ENCODE results near the gene LAMB4. TPM values are rescaled to one million over a fixed set of nuclear protein-coding genes. Genes with fewer than 3 reads are reported as not detected.

The LAMB4 gene
- total and polyA plus RNA-seq, 2 of the 4 experiments (the other 2 are of a cell fraction), result 0.12 to 0.18 TPM

DNA sequence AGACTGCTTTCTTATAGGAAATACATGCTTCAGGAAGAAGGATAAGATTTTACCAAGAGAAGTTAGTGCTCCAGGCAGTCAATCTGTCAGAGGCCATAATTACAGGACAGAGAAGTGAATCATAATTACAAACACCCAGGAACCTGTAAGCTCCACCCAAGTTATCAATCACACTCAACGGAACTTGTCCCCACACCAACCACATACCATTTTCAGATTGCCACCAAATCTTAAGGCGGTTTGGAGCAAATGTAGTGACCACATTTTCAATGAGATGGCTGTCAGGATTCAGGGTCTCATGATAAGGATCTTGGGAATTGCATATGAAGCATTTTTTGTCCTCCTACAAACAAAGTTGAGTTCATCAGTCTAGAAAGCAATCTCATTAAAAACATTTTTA is 132.0 kb downstream of the LAMB4 start:
- Histone ChIP-seq H2AK5ac (ENCODE audit: low read depth, low read length) (peak overlapping the region; percentile 0; the same call in 1 of the 2 replicates), H2BK15ac (ENCODE audit: low read depth, low read length) (no peak overlapping the region), H4K20me1 (ENCODE audit: insufficient read depth, low read length) (peaks cover 28% of the 10 kb centered on the region), H3K27me3 (ENCODE audit: control insufficient read depth, insufficient read depth, low read length) (no peaks in the 10 kb centered on the region), H2AFZ (replicated peaks; ENCODE audit: low read length, poor library complexity) (no peak overlapping the region), H4K8ac (ENCODE audit: low read depth in 2 of 2, low read length in 2 of 2) (no peak overlapping the region), H3K27ac (ENCODE audit: insufficient read depth, low read length) (no peak overlapping the region), H3K4ac (ENCODE audit: low read depth, low read length) (0 out of 2 replicates have a peak overlapping the region, but pooled peaks have one; percentile 13), H2BK20ac (ENCODE audit: low read depth, low read length) (no peak overlapping the region; the same call in 1 of the 2 replicates), H3K56ac (ENCODE audit: extremely low read depth, insufficient read depth, low read length) (no peak overlapping the region), H3K9me1 (ENCODE audit: insufficient read depth, low read length) (peaks cover 13% of the 10 kb centered on the region), H3K36me3 (ENCODE audit: control insufficient read depth, insufficient read depth, low read length) (peaks cover 41% of the 10 kb centered on the region), H3K4me2 (ENCODE audit: low read depth, low read length) (no peak overlapping the region), H3K23ac (ENCODE audit: low read depth, low read length) (no peak overlapping the region; the same call in 1 of the 2 replicates), H3K18ac (ENCODE audit: low read depth, low read length) (no peak overlapping the region), H3K4me1 (ENCODE audit: control insufficient read depth, insufficient read depth, low read length) (peaks cover 26% of the 10 kb centered on the region), H3K9me3 (ENCODE audit: control insufficient read depth, insufficient read depth, low read length) (no peaks in the 10 kb centered on the region), H4K5ac (ENCODE audit: low read depth, low read length) (no peak overlapping the region), H2AK9ac (replicated peaks; ENCODE audit: low read depth, low read length, poor library complexity) (no peak overlapping the region), H3K79me1 (ENCODE audit: low read depth in 1 of 2, low read length in 2 of 2) (peaks cover 23 to 56% of the 10 kb centered on the region in 2 experiments), H2BK5ac (ENCODE audit: low read depth, low read length, poor library complexity, severe bottlenecking) (no peak overlapping the region), H2BK120ac (ENCODE audit: low read depth, low read length) (no peak overlapping the region), H3K14ac (replicated peaks; ENCODE audit: low read depth, low read length) (0 out of 2 replicates have a peak overlapping the region, but pooled peaks have one; percentile 13), H3K9ac (ENCODE audit: low read depth, low read length) (no peak overlapping the region), H3K4me3 (ENCODE audit: insufficient read depth, low read depth, low read length) (no peak overlapping the region), H4K91ac (ENCODE audit: insufficient read depth, low read depth, low read length) (no peak overlapping the region)
- ATAC-seq (ENCODE audit: low read depth), result no peak
- in situ Hi-C loops (cut with MboI; ENCODE audit: low sequenced_read_pairs), result no loop called here
- no TSS peak for BruUV-seq (replicated peaks)
- TF ChIP-seq NFE2L2 (IDR thresholded peaks at IDR 0.05; ENCODE audit: low read depth, low read length) (no peak), SMC3 (IDR thresholded peaks at IDR 0.05; ENCODE audit: low read depth, low read length) (no peak)
- TF ChIP-seq, protein P1, sequence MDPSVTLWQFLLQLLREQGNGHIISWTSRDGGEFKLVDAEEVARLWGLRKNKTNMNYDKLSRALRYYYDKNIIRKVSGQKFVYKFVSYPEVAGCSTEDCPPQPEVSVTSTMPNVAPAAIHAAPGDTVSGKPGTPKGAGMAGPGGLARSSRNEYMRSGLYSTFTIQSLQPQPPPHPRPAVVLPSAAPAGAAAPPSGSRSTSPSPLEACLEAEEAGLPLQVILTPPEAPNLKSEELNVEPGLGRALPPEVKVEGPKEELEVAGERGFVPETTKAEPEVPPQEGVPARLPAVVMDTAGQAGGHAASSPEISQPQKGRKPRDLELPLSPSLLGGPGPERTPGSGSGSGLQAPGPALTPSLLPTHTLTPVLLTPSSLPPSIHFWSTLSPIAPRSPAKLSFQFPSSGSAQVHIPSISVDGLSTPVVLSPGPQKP (IDR thresholded peaks at IDR 0.05; ENCODE audit: borderline replicate concordance, low read depth, low read length), result no peak
- TF ChIP-seq, protein P2, sequence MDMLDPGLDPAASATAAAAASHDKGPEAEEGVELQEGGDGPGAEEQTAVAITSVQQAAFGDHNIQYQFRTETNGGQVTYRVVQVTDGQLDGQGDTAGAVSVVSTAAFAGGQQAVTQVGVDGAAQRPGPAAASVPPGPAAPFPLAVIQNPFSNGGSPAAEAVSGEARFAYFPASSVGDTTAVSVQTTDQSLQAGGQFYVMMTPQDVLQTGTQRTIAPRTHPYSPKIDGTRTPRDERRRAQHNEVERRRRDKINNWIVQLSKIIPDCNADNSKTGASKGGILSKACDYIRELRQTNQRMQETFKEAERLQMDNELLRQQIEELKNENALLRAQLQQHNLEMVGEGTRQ (IDR thresholded peaks at IDR 0.05; ENCODE audit: low read depth, low read length), result no peak
- intact Hi-C loops (cut with micrococcal nuclease), result loop anchor here (2.0 kb wide), 1 partner anchor 81 kb away; no protein-coding TSS in a partner anchor
- CTCF ChIA-PET, result interaction anchor here (1.2 kb wide), 1 partner anchor 149 kb away, joined by 3 read pairs; no protein-coding TSS in a partner anchor
- POLR2A ChIA-PET (ENCODE audit: unreplicated experiment), result interaction anchor here (0.6 to 1.0 kb wide), 2 partner anchors 25 to 471 kb away, joined by 4 to 8 read pairs; no protein-coding TSS in a partner anchor
- no CpG with 5 or more reads among the region's 2 CpGs for whole genome bisulfite sequencing, 2 experiments (ENCODE audit: extremely low coverage in 2 of 2, insufficient read length in 1 of 2)
- dilution Hi-C loops (cut with HindIII; ENCODE audit: low sequenced_read_pairs, unreplicated experiment), result no loop called here
- no peak for DNase-seq
